Measurements from ENCODE around the gene UGT1A5.

Gene UGT1A5

DNA sequence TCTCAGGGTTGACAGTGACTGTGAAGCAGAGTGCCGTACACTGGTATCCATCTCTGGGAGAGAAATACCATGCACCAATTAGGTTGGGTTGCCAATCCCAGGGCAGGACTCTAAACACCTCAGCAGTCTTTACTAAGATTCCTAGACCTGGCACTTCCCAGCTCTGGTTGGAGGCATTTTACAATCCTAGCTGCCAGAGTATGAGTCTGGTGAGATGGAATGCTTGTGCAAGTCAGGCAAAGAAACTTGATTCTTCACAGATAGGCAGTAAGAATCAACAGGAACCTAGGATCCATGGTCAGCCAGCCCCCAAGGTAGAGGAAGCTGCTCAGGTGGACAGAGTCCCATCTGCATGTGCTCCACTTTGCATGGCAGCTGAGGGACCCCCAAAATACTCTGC is 6.0 kb upstream of the UGT1A5 start:
- no peak for TF ChIP-seq SIN3A (IDR thresholded peaks at IDR 0.05; ENCODE audit: borderline replicate concordance, insufficient read depth, low read length)
- TF ChIP-seq TAF1 (IDR thresholded peaks at IDR 0.05; ENCODE audit: borderline replicate concordance, insufficient read depth, low read length): no peak
- TF ChIP-seq, protein P1, sequence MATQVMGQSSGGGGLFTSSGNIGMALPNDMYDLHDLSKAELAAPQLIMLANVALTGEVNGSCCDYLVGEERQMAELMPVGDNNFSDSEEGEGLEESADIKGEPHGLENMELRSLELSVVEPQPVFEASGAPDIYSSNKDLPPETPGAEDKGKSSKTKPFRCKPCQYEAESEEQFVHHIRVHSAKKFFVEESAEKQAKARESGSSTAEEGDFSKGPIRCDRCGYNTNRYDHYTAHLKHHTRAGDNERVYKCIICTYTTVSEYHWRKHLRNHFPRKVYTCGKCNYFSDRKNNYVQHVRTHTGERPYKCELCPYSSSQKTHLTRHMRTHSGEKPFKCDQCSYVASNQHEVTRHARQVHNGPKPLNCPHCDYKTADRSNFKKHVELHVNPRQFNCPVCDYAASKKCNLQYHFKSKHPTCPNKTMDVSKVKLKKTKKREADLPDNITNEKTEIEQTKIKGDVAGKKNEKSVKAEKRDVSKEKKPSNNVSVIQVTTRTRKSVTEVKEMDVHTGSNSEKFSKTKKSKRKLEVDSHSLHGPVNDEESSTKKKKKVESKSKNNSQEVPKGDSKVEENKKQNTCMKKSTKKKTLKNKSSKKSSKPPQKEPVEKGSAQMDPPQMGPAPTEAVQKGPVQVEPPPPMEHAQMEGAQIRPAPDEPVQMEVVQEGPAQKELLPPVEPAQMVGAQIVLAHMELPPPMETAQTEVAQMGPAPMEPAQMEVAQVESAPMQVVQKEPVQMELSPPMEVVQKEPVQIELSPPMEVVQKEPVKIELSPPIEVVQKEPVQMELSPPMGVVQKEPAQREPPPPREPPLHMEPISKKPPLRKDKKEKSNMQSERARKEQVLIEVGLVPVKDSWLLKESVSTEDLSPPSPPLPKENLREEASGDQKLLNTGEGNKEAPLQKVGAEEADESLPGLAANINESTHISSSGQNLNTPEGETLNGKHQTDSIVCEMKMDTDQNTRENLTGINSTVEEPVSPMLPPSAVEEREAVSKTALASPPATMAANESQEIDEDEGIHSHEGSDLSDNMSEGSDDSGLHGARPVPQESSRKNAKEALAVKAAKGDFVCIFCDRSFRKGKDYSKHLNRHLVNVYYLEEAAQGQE (IDR thresholded peaks at IDR 0.05; ENCODE audit: insufficient read depth in 1 of 2, low read depth in 2 of 2, low read length in 2 of 2): no peak
- TF ChIP-seq POLR2AphosphoS5 (IDR thresholded peaks at IDR 0.05; ENCODE audit: low read depth, low read length): no peak
- TF ChIP-seq FOXP2 (optimal IDR thresholded peaks at IDR 0.05; ENCODE audit: borderline replicate concordance, extremely low read depth, extremely low read length, insufficient read depth): no peak

DNA sequence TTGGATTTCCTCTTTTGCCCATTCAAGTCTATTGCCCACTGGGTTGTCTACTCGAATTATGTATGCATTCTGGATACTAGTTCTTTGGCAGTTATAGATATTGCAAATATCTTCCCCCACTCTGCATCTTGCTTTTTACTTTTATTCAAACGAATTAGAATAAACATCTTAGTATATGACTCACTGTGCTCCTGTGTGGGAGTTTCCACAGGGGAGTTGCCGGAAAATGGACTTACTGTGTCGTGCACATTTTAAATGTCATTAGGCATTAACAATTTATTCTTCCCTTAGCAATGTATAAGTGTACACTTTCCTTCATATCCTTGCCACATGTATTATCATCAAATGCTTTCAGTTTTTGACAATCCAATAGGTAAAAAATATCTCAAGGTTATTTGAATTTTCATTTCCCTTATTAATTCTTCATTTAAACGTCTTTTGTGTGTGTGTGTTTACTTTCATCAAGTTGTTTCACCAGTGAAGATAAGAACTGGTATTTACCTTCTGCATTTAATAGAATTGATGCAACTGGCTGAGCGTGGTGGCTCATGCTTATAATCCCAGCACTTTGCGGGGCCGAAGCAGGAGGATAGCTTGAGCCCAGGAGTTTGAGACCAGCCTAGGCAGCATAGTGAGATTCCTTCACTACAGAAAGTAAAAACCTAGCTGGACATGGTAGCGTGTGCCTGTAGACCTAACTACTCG is 4.6 kb upstream of the UGT1A5 start:
- TF ChIP-seq FOXP2 (optimal IDR thresholded peaks at IDR 0.05; ENCODE audit: borderline replicate concordance, extremely low read depth, extremely low read length, insufficient read depth): no peak
- no peak for TF ChIP-seq TAF1 (IDR thresholded peaks at IDR 0.05; ENCODE audit: borderline replicate concordance, insufficient read depth, low read length)
- no peak for TF ChIP-seq SIN3A (IDR thresholded peaks at IDR 0.05; ENCODE audit: borderline replicate concordance, insufficient read depth, low read length)
- TF ChIP-seq, protein P1 (IDR thresholded peaks at IDR 0.05; ENCODE audit: insufficient read depth in 1 of 2, low read depth in 2 of 2, low read length in 2 of 2): no peak
- TF ChIP-seq POLR2AphosphoS5 (IDR thresholded peaks at IDR 0.05; ENCODE audit: low read depth, low read length): no peak

DNA sequence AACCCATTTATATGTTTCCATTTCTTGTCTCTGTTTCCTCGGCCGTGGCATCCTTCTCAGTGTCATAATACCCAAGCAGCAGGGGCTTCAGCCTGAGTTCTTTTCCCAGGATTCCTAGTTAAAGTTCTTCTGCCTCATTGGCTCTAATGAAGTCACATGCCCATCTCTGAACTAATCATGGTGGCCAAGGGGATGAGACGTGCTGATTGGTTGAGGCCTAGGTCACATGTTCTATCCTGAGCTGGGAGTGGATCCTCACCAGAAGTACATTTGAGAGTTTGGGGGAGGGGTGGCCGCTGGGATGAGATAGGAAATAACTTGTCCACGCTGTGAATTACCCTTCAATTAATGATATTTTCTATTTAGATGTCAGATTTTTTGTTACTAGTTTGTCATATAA is 3.8 kb upstream of the UGT1A5 start:
- TF ChIP-seq FOXP2 (optimal IDR thresholded peaks at IDR 0.05; ENCODE audit: borderline replicate concordance, extremely low read depth, extremely low read length, insufficient read depth) (no peak), SIN3A (IDR thresholded peaks at IDR 0.05; ENCODE audit: borderline replicate concordance, insufficient read depth, low read length) (no peak), POLR2AphosphoS5 (IDR thresholded peaks at IDR 0.05; ENCODE audit: low read depth, low read length) (no peak), TAF1 (IDR thresholded peaks at IDR 0.05; ENCODE audit: borderline replicate concordance, insufficient read depth, low read length) (no peak)
- TF ChIP-seq, protein P1 (IDR thresholded peaks at IDR 0.05; ENCODE audit: insufficient read depth in 1 of 2, low read depth in 2 of 2, low read length in 2 of 2): no peak

DNA sequence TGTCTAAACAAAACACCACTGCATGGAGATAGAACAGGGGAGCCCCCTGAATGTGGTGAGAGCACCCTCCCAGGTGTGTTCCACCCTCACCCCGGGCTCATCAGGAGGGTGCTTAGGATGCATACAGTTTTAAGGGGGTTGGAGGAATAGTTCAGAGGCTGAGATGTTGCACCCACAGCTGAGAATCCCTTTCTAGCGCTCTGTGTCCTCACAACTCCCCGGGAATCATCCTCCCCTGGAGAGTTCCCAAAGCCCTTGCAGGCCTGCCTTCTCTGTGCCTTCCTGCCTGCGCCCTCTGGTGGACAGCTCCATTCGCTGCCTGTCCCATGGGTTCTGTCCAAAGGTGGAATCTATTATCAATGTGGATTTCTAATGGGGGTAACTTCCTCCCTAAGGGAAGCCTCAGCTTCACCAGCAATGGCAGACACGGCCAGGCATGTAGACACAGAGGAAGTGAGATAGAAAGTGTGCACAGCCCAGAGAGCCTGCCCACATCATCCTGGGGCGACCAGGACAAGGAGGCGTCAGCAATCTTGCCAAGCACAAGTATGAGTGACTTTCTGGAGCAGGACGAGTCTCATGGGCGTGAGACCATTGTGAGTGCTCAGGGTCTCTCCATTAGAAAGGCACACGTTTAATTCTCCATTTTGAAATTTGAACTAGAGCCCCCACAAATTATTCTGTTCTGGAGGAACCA is 1.2 kb upstream of the UGT1A5 start:
- no peak for TF ChIP-seq FOXP2 (optimal IDR thresholded peaks at IDR 0.05; ENCODE audit: borderline replicate concordance, extremely low read depth, extremely low read length, insufficient read depth)
- no peak for TF ChIP-seq SIN3A (IDR thresholded peaks at IDR 0.05; ENCODE audit: borderline replicate concordance, insufficient read depth, low read length)
- TF ChIP-seq POLR2AphosphoS5 (IDR thresholded peaks at IDR 0.05; ENCODE audit: low read depth, low read length): no peak
- TF ChIP-seq, protein P1 (IDR thresholded peaks at IDR 0.05; ENCODE audit: insufficient read depth in 1 of 2, low read depth in 2 of 2, low read length in 2 of 2): no peak
- no peak for TF ChIP-seq TAF1 (IDR thresholded peaks at IDR 0.05; ENCODE audit: borderline replicate concordance, insufficient read depth, low read length)
